Panc1 (cell line): ENCODE data around the gene ST3GAL4. TPM values are rescaled to one million over a fixed set of nuclear protein-coding genes. Genes with fewer than 3 reads are reported as not detected.
A peak's percentile ranks its signal among the peaks of the same experiment; 100 is the strongest.
"Not testable (repeated sequence)": the region's sequence is repeated elsewhere in the genome, so short reads cannot be mapped to it uniquely, and the experiment has no call there.

Experiments used
- ATAC-seq: fragments of 200-7000 bp; cut with Tn5 transposase; 2 replicates; pipeline ENCODE4 v1.9.1; 2020; ENCODE audit warnings: mild to moderate bottlenecking, moderate library complexity
- BruUV-seq: library from RNA; stranded (reverse); fragments of 400-500 nt; replicated peaks from 2 replicates; lab custom pipeline; 2021; lab: Mats Ljungman, UMichigan
- CTCF ChIA-PET: fragments of 300-600 bp; sonication (Branson Sonifier 250); formaldehyde crosslinking; loops from one replicate; lab custom pipeline; 2022; ENCODE audit warnings: antibody characterized with exemption; lab: Charles Lee
- POLR2A ChIA-PET: fragments of 300-600 bp; sonication (Branson Sonifier 250); formaldehyde crosslinking; loops from one replicate; lab custom pipeline; 2022; ENCODE audit warnings: antibody characterized with exemption; lab: Charles Lee
- DNase-seq: peaks from one replicate; pipeline ENCODE4 v3.0.0-alpha.2; 2010; ENCODE audit warnings: low read depth, low spot score
- H3K27ac ChIP-seq: 2 replicates; pipeline ENCODE4 v1.5.1; 2011; ENCODE audit warnings: mild to moderate bottlenecking, low read length, inconsistent platforms
- H3K27me3 ChIP-seq: fragments of 200-500 bp; sonication (Bioruptor generic); 2 replicates; pipeline ENCODE4 v1.6.0; 2014; ENCODE audit warnings: low read length, inconsistent platforms; ENCODE audit not compliant: control insufficient read depth, insufficient read depth
- H3K36me3 ChIP-seq: fragments of 200-500 bp; sonication (Bioruptor generic); 2 replicates; pipeline ENCODE4 v1.5.1; 2014; ENCODE audit warnings: inconsistent platforms, mild to moderate bottlenecking, low read length, moderate library complexity; ENCODE audit not compliant: control insufficient read depth, insufficient read depth
- H3K4me1 ChIP-seq: 2 replicates; pipeline ENCODE4 v1.5.1; 2011; ENCODE audit warnings: inconsistent platforms, mild to moderate bottlenecking, low read length, moderate library complexity; ENCODE audit not compliant: control insufficient read depth, insufficient read depth
- H3K4me3 ChIP-seq, 2 experiments: 2 replicates each; pipeline ENCODE4 v1.5.1; 2011 to 2012; ENCODE audit warnings: low read depth in 2 of 2, low read length in 2 of 2, mild to moderate bottlenecking in 2 of 2, inconsistent platforms in 1 of 2, moderate library complexity in 1 of 2
- H3K9me3 ChIP-seq: fragments of 200-500 bp; sonication (Bioruptor generic); 2 replicates; pipeline ENCODE4 v1.5.1; 2014; ENCODE audit warnings: low read depth, mild to moderate bottlenecking, inconsistent platforms, low read length, moderate library complexity; ENCODE audit not compliant: control insufficient read depth, insufficient read depth
- POLR2AphosphoS5 ChIP-seq: IDR thresholded peaks from 2 replicates; pipeline ENCODE4 v1.6.1; 2012; ENCODE audit warnings: mild to moderate bottlenecking, low read depth, low read length, moderate library complexity
- REST ChIP-seq, 2 experiments: IDR thresholded peaks; 2 replicates each; pipeline ENCODE4 v1.6.1; 2011 to 2012; ENCODE audit warnings: low read depth in 2 of 2, control low read depth in 1 of 2, low read length in 1 of 2, mild to moderate bottlenecking in 1 of 2, moderate library complexity in 1 of 2; ENCODE audit not compliant: insufficient read depth in 1 of 2
- SIN3A ChIP-seq: IDR thresholded peaks from 2 replicates; pipeline ENCODE4 v1.6.1; 2012; ENCODE audit warnings: low read depth, mild to moderate bottlenecking, low read length, moderate library complexity, borderline replicate concordance; ENCODE audit not compliant: insufficient read depth
- TCF7L2 ChIP-seq: IDR thresholded peaks from 2 replicates; pipeline ENCODE4 v1.6.1; 2011; ENCODE audit warnings: mild to moderate bottlenecking, low read depth, low read length, inconsistent platforms
- in situ Hi-C: cut with HindIII; loops from 2 replicates; pipeline ENCODE4 v1.10.0; 2016; ENCODE audit warnings: low sequenced_read_pairs, low pct_unique_long_range_greater_than_20kb
- intact Hi-C: fragments of 100-400 bp; cut with micrococcal nuclease; formaldehyde crosslinking; loops from one replicate; pipeline ENCODE4 v1.10.0; 2022; ENCODE audit not compliant: unreplicated experiment
- total RNA-seq: library from RNA; stranded (reverse); gene quantifications from one replicate; pipeline ENCODE4 v1.2.1, GENCODE V29; 2021; ENCODE audit not compliant: unreplicated experiment

ST3GAL4 gene
- total RNA-seq, 1 experiment from 2014 or later, result 56.6 TPM

- H3K36me3 ChIP-seq, in situ Hi-C loops, H3K27me3 ChIP-seq, ATAC-seq, H3K4me3 ChIP-seq, DNase-seq, H3K9me3 ChIP-seq, BruUV-seq, POLR2A ChIA-PET, intact Hi-C loops, CTCF ChIA-PET, H3K27ac ChIP-seq: not testable (repeated sequence)
- H3K4me1 ChIP-seq, result peaks cover 36% of the 10 kb centered on the region
Observed at GRCh38 chr11:126364735-126365134, 9.2 kb downstream of the ST3GAL4 start.

- H3K9me3 ChIP-seq, H3K4me3 ChIP-seq, ATAC-seq, H3K27me3 ChIP-seq, BruUV-seq, H3K36me3 ChIP-seq, intact Hi-C loops, POLR2A ChIA-PET, CTCF ChIA-PET, DNase-seq, in situ Hi-C loops, H3K27ac ChIP-seq: not testable (repeated sequence)
- peaks cover 28% of the 10 kb centered on the region for H3K4me1 ChIP-seq
Observed at GRCh38 chr11:126365508-126365907, 10.0 kb downstream of the ST3GAL4 start.

- Histone ChIP-seq H3K27me3 (no peaks in the 10 kb centered on the region), H3K9me3 (no peaks in the 10 kb centered on the region), H3K4me1 (peaks cover 21% of the 10 kb centered on the region), H3K4me3 (no peak overlapping the region), H3K36me3 (no peaks in the 10 kb centered on the region), H3K27ac (no peak overlapping the region)
- POLR2A ChIA-PET, result no interaction called here
- ATAC-seq, result no peak
- CTCF ChIA-PET, result no interaction called here
- intact Hi-C loops (no loop called here), in situ Hi-C loops (no loop called here)
- TF ChIP-seq POLR2AphosphoS5, result no peak
- TF ChIP-seq TCF7L2, result no peak
- no peak for TF ChIP-seq REST (IDR thresholded peaks at IDR 0.05; ENCODE audit: insufficient read depth in 1 of 2, low read depth in 2 of 2, low read length in 1 of 2)
- TF ChIP-seq SIN3A, result no peak
- BruUV-seq, result no TSS peak
- no peak for DNase-seq
Observed at GRCh38 chr11:126366064-126366822, 10.8 kb downstream of the ST3GAL4 start.

- peaks cover 20% of the 10 kb centered on the region for H3K4me1 ChIP-seq
- H3K9me3 ChIP-seq, H3K36me3 ChIP-seq, H3K4me3 ChIP-seq, DNase-seq, in situ Hi-C loops, H3K27ac ChIP-seq, CTCF ChIA-PET, POLR2A ChIA-PET, H3K27me3 ChIP-seq, BruUV-seq, intact Hi-C loops: not testable (repeated sequence)
- peak; percentile 39 for ATAC-seq
Observed at GRCh38 chr11:126366823-126367654, 11.6 kb downstream of the ST3GAL4 start.

GRCh38 chr11:126367806-126368205 lies 12.3 kb downstream of the ST3GAL4 start:
- in situ Hi-C loops, intact Hi-C loops: not testable (repeated sequence)
- peaks cover 20% of the 10 kb centered on the region for H3K4me1 ChIP-seq

More at GRCh38 chr11:126367806-126368205, 12.3 kb downstream of the ST3GAL4 start:
- H3K9me3 ChIP-seq, POLR2A ChIA-PET, BruUV-seq, CTCF ChIA-PET, H3K4me3 ChIP-seq, H3K27ac ChIP-seq, H3K27me3 ChIP-seq, DNase-seq, H3K36me3 ChIP-seq, ATAC-seq: not testable (repeated sequence)
